ENCODE results near the gene UNCX. TPM values are rescaled to one million over a fixed set of nuclear protein-coding genes. Genes with fewer than 3 reads are reported as not detected.

The UNCX gene
- total and polyA plus RNA-seq, 12 donors: not detected

- Histone ChIP-seq H3K27me3 (peaks cover 86% of the 10 kb centered on the region), H3K27ac (no peak overlapping the region), H3K4me3 (no peak overlapping the region), H3K9me3 (replicated peaks in 1 of 3) (no peaks in the 10 kb centered on the region), H3K4me1 (replicated peaks in 1 of 2) (no peaks in the 10 kb centered on the region), H3K36me3 (replicated peaks in 1 of 2) (no peaks in the 10 kb centered on the region)
- no peak for TF ChIP-seq POLR2A (IDR thresholded peaks at IDR 0.05)
- intact Hi-C loops (cut with DNase I): no loop called here
- no peak for DNase-seq
- 0 to 6% (median 4%) methylated on average over 11 to 37 of the region's 37 CpGs for WGBS, 4 donors
These were observed 2.3 kb downstream of the UNCX start for GRCh38 chr7:1234881-1235500.

- Histone ChIP-seq H3K4me1 (replicated peaks in 1 of 2) (no peaks in the 10 kb centered on the region), H3K27ac (no peak overlapping the region), H3K36me3 (replicated peaks in 1 of 2) (no peaks in the 10 kb centered on the region), H3K4me3 (no peak overlapping the region), H3K27me3 (peaks cover 86% of the 10 kb centered on the region), H3K9me3 (replicated peaks in 1 of 3) (no peaks in the 10 kb centered on the region)
- TF ChIP-seq, protein P1, sequence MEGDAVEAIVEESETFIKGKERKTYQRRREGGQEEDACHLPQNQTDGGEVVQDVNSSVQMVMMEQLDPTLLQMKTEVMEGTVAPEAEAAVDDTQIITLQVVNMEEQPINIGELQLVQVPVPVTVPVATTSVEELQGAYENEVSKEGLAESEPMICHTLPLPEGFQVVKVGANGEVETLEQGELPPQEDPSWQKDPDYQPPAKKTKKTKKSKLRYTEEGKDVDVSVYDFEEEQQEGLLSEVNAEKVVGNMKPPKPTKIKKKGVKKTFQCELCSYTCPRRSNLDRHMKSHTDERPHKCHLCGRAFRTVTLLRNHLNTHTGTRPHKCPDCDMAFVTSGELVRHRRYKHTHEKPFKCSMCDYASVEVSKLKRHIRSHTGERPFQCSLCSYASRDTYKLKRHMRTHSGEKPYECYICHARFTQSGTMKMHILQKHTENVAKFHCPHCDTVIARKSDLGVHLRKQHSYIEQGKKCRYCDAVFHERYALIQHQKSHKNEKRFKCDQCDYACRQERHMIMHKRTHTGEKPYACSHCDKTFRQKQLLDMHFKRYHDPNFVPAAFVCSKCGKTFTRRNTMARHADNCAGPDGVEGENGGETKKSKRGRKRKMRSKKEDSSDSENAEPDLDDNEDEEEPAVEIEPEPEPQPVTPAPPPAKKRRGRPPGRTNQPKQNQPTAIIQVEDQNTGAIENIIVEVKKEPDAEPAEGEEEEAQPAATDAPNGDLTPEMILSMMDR (IDR thresholded peaks at IDR 0.05): no peak
- no peak for TF ChIP-seq POLR2A (IDR thresholded peaks at IDR 0.05)
- no peak for DNase-seq
- 0 to 3% (median 2%) methylated on average over 17 to 66 of the region's 66 CpGs for WGBS, 4 donors
- intact Hi-C loops (cut with DNase I): no loop called here
These were observed 2.9 kb downstream of the UNCX start for GRCh38 chr7:1235501-1236131.

- TF ChIP-seq POLR2A (IDR thresholded peaks at IDR 0.05): no peak
- TF ChIP-seq, protein P1 (IDR thresholded peaks at IDR 0.05): no peak
- Histone ChIP-seq H3K36me3 (replicated peaks in 1 of 2) (no peaks in the 10 kb centered on the region), H3K4me3 (no peak overlapping the region), H3K9me3 (replicated peaks in 1 of 3) (no peaks in the 10 kb centered on the region), H3K27me3 (peaks cover 86% of the 10 kb centered on the region), H3K27ac (no peak overlapping the region), H3K4me1 (replicated peaks in 1 of 2) (no peaks in the 10 kb centered on the region)
- no peak for DNase-seq
- 0 to 2% (median 2%) methylated on average over 1 to 86 of the region's 87 CpGs; no CpG with 5 or more reads in 1 of the 4 donors for WGBS, 4 donors
- intact Hi-C loops (cut with DNase I): no loop called here
These were observed 3.5 kb downstream of the UNCX start for GRCh38 chr7:1236132-1236661.

DNA sequence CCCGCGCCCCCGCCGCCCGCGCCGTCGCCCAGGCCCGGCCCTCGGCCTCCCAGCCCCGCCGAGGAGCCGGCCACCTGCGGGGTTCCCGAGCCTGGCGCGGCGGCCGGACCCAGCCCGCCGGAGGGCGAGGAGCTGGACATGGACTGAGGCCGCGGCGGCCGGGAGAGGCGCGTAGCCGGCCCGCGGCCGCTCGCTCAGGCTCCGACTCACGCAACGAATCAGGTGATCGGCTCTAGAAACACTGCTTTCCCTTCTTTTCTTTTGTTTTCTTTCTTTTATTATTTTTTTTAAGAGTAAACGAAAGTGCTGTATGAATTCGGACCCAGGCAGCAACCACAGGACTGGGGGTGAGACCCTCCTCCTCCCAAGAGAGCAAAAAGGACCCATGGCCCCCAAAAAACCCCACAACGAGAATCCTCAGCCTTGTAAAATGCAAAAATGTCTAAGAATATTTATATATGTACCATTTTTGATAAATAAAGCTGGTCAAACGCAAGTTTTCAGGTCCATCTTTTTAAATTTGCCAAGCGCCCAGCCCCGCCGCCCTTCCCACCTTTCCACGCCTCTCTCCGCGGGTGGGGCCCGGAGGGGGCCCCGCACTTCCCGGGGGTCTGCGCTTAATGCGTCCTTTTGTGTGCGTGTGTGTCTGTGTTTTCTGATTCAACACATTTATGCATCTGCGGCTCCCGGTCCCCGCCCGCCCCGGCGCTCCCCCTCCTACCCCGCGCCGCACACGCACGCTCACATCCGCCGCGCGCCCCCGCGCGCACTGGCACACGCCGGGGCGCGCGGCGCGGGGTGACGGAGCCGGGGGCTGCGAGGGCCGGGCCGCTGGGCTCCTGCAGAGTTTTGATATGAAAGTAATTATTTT, 4.4 kb downstream of the UNCX start:
- intact Hi-C loops (cut with DNase I): no loop called here
- no peaks in the 10 kb centered on the region for H3K4me1 ChIP-seq (replicated peaks in 1 of 2)
- H3K4me3 ChIP-seq: no peak overlapping the region
- no peak for DNase-seq
- no peak overlapping the region for H3K27ac ChIP-seq
- H3K36me3 ChIP-seq (replicated peaks in 1 of 2): no peaks in the 10 kb centered on the region
- 4 to 7% (median 6%) methylated on average over 34 to 83 of the region's 83 CpGs for WGBS, 4 donors
- TF ChIP-seq POLR2A (IDR thresholded peaks at IDR 0.05): no peak
- TF ChIP-seq, protein P1 (IDR thresholded peaks at IDR 0.05): no peak
- H3K9me3 ChIP-seq (replicated peaks in 1 of 3): no peaks in the 10 kb centered on the region
- peaks cover 86% of the 10 kb centered on the region for H3K27me3 ChIP-seq

All from adrenal gland (tissue), 12 donors.